ENCODE data around the gene ASF1B. TPM values are rescaled to one million over a fixed set of nuclear protein-coding genes. Genes with fewer than 3 reads are reported as not detected.

Gene ASF1B
- total and polyA plus RNA-seq, 12 donors, result 0.17 to 5.6 (median 0.63) TPM

GRCh38 chr19:14167576-14168138, 31.3 kb upstream of the ASF1B start:
- peak in 3 of 9 donors; percentile 7 to 19 (median 12) for TF ChIP-seq CTCF (IDR thresholded peaks at IDR 0.05)
- intact Hi-C loops (cut with DNase I), result loop anchor here in 1 of 10 donors (1.0 kb wide), 1 partner anchor 21 kb away; no protein-coding TSS in a partner anchor
- H3K9me3 ChIP-seq, result no peaks in the 10 kb centered on the region
- peak overlapping the region in 9 of 10 donors; percentile 39 to 65 (median 52) for H3K27ac ChIP-seq
- peak overlapping the region in 6 of 10 donors; percentile 14 to 37 (median 21) for H3K4me3 ChIP-seq
- no peaks in the 10 kb centered on the region for H3K27me3 ChIP-seq
- ATAC-seq (peak; percentile 54 to 78 (median 73)), DNase-seq (no peak)
- 56 to 59% methylated on average over 18 of the region's 18 CpGs for WGBS, 2 donors
- peaks cover 0 to 42% (median 9%) of the 10 kb centered on the region in 9 donors for H3K36me3 ChIP-seq
- H3K4me1 ChIP-seq, result peaks cover 0 to 24% (median 13%) of the 10 kb centered on the region in 9 donors

GRCh38 chr19:14166999-14167575, 30.7 kb upstream of the ASF1B start:
- Histone ChIP-seq H3K27me3 (no peaks in the 10 kb centered on the region), H3K36me3 (peaks cover 0 to 42% (median 9%) of the 10 kb centered on the region in 9 donors), H3K27ac (peak overlapping the region in 9 of 10 donors; percentile 39 to 65 (median 52)), H3K4me1 (peaks cover 0 to 24% (median 13%) of the 10 kb centered on the region in 9 donors), H3K9me3 (no peaks in the 10 kb centered on the region), H3K4me3 (peak overlapping the region in 6 of 10 donors; percentile 14 to 37 (median 21))
- DNase-seq, result no peak
- WGBS, 2 donors, result 49 to 63% methylated on average over 9 to 12 of the region's 12 CpGs
- peak in 4 of 8 donors; percentile 13 to 31 (median 22) for ATAC-seq
- TF ChIP-seq CTCF (IDR thresholded peaks at IDR 0.05), result no peak
- intact Hi-C loops (cut with DNase I), result loop anchor here in 1 of 10 donors (1.0 kb wide), 1 partner anchor 21 kb away; no protein-coding TSS in a partner anchor

GRCh38 chr19:14165990-14166830, 29.8 kb upstream of the ASF1B start:
- Histone ChIP-seq H3K36me3 (peaks cover 0 to 39% (median 9%) of the 10 kb centered on the region in 9 donors), H3K27me3 (no peaks in the 10 kb centered on the region), H3K4me1 (peaks cover 0 to 24% (median 13%) of the 10 kb centered on the region in 9 donors), H3K4me3 (peak overlapping the region in 3 of 10 donors; percentile 14 to 15 (median 15)), H3K27ac (peak overlapping the region in 2 of 10 donors; percentile 41 to 65), H3K9me3 (no peaks in the 10 kb centered on the region)
- WGBS, 2 donors, result 74 to 78% methylated on average over 19 to 20 of the region's 20 CpGs
- ATAC-seq (no peak), DNase-seq (no peak)
- TF ChIP-seq CTCF (IDR thresholded peaks at IDR 0.05), result no peak
- intact Hi-C loops (cut with DNase I), result no loop called here

Measured in heart right ventricle (tissue), 16 donors.